Bronchial epithelial cell (primary cell): Measurements from ENCODE around the gene CORO2B. TPM values are rescaled to one million over a fixed set of nuclear protein-coding genes. Genes with fewer than 3 reads are reported as not detected.

ENCODE experiments used
- DNase-seq: peaks from one replicate; pipeline ENCODE4 v3.0.0-alpha.2; 2010; ENCODE audit warnings: low read depth
- FAIRE-seq: peaks from 2 replicates; lab custom pipeline; 2011; peaks lifted over from hg19 to GRCh38; lab: Jason Lieb, UNC
- H3K27me3 ChIP-seq: 2 replicates; pipeline ENCODE4 v1.5.1; 2011; ENCODE audit warnings: low read length; ENCODE audit not compliant: control insufficient read depth, insufficient read depth
- H3K36me3 ChIP-seq: 2 replicates; pipeline ENCODE4 v1.5.1; 2011; ENCODE audit warnings: low read length; ENCODE audit not compliant: control insufficient read depth, insufficient read depth
- H3K4me3 ChIP-seq: 2 replicates; pipeline ENCODE4 v1.5.1; 2011; ENCODE audit warnings: mild to moderate bottlenecking, low read depth, low read length, control low read depth
- total RNA-seq: library from RNA; depleted of rRNA; stranded (reverse); fragments of >200 nt; gene quantifications from 2 replicates; pipeline ENCODE4 v1.2.1, GENCODE V29; 2014
- TF ChIP-seq, protein P1 (sequence below): IDR thresholded peaks from 2 replicates; pipeline ENCODE4 v1.5.1; 2011; ENCODE audit warnings: mild to moderate bottlenecking, moderate library complexity, low read length, control low read depth, inconsistent platforms; ENCODE audit not compliant: insufficient read depth, severe bottlenecking

Gene CORO2B
- total RNA-seq, 1 donor from 2014 or later = under 0.01 TPM

DNA sequence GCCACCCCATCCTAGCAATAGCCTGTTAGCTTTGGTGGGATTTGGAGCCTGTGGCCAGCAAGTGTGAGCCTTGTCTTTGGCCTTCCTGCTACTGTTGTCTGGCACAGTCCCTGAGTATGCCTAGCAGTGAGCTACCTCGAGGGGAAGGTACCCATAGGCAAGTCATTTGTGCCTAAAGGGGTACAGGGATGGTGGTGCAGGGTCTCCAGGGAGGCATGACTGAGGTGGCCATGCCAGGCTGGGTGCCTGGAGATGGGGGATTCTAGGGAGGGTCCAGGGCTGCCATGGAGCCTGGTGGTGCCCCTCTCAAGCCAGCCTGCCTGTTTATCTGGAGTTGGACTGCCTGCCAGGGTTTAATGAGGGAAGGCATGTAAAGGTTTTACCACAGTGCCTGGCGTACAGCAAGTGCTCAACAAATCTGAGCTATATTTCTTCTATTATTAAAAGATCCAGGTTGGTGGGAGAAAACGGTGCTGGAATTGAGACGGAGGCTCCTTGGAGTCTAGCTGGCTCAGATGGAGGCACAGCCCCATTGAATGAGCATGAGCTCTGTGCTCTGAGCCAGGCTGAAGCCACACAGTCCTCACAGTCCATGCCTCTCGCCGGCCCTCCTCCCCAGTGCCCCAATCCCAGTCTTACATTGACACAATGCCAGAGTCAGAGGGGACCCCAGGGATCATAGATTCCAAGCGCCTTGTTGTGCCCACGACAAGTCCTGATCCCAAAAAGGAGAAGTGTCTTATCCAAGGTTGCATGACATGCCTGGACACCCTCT, 76.2 kb downstream of the CORO2B start:
- no peaks in the 10 kb centered on the region for H3K27me3 ChIP-seq
- FAIRE-seq (peak; percentile 7), DNase-seq (no peak)
- TF ChIP-seq, protein P1, sequence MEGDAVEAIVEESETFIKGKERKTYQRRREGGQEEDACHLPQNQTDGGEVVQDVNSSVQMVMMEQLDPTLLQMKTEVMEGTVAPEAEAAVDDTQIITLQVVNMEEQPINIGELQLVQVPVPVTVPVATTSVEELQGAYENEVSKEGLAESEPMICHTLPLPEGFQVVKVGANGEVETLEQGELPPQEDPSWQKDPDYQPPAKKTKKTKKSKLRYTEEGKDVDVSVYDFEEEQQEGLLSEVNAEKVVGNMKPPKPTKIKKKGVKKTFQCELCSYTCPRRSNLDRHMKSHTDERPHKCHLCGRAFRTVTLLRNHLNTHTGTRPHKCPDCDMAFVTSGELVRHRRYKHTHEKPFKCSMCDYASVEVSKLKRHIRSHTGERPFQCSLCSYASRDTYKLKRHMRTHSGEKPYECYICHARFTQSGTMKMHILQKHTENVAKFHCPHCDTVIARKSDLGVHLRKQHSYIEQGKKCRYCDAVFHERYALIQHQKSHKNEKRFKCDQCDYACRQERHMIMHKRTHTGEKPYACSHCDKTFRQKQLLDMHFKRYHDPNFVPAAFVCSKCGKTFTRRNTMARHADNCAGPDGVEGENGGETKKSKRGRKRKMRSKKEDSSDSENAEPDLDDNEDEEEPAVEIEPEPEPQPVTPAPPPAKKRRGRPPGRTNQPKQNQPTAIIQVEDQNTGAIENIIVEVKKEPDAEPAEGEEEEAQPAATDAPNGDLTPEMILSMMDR = no peak
- H3K36me3 ChIP-seq = no peaks in the 10 kb centered on the region
- no peak overlapping the region for H3K4me3 ChIP-seq

DNA sequence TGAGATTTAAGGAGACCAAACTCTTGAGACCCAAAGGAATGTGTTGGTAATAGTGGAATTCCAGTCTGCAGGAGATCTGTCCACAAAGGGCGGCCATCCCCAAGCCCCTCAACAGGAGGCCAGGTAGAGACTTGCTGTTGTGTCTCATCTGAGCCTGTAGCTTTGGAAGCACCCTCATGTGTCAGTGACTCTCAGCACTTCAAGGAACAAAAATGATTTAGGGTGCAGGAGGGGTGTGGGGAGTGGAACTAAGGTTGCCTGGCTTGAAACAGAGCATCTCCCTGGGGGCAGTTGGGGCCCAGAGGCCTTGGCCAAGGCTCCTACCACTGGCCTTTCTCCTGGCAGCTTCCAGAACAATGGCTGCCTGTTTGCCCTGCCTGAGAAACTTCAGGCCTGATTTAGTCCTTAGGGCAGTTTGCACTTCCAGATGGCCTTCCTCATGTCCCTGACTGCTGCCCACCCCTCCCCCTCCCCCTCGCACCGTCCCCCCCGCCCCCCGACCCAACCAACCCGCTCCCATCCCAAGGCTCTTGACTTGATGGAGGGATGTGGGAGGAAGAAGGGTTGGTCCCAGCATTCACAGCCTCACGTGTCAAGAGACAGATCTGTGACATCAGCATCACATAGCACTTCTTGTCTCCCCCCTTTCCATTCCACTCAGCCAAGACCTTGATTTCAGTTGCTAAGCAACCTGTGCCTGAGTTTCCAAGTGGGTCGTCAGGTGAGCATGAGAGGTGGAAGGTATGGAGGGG, 77.1 kb downstream of the CORO2B start:
- H3K27me3 ChIP-seq = no peaks in the 10 kb centered on the region
- H3K4me3 ChIP-seq = no peak overlapping the region
- TF ChIP-seq, protein P1 = no peak
- no peak for FAIRE-seq
- no peak for DNase-seq
- H3K36me3 ChIP-seq = no peaks in the 10 kb centered on the region

GRCh38 chr15:68656438-68656739, 77.6 kb downstream of the CORO2B start:
- peak; percentile 32 for FAIRE-seq
- DNase-seq = no peak
- Histone ChIP-seq H3K36me3 (no peaks in the 10 kb centered on the region), H3K27me3 (no peaks in the 10 kb centered on the region), H3K4me3 (no peak overlapping the region)
- TF ChIP-seq, protein P1 = no peak

GRCh38 chr15:68658151-68658550, 79.4 kb downstream of the CORO2B start:
- Histone ChIP-seq H3K27me3 (no peaks in the 10 kb centered on the region), H3K4me3 (no peak overlapping the region), H3K36me3 (no peaks in the 10 kb centered on the region)
- TF ChIP-seq, protein P1 = no peak
- DNase-seq (no peak), FAIRE-seq (no peak)

GRCh38 chr15:68658641-68659358, 80.0 kb downstream of the CORO2B start:
- FAIRE-seq (no peak), DNase-seq (no peak)
- TF ChIP-seq, protein P1 = no peak
- Histone ChIP-seq H3K36me3 (no peaks in the 10 kb centered on the region), H3K27me3 (no peaks in the 10 kb centered on the region), H3K4me3 (no peak overlapping the region)
